HG03432 (cell line): ENCODE results near the gene GSTT2B.
"Not testable (repeated sequence)": the region's sequence is repeated elsewhere in the genome, so short reads cannot be mapped to it uniquely, and the experiment has no call there.

Experiments
- ATAC-seq: cut with Tn5 transposase; IDR thresholded peaks from one replicate; pipeline ENCODE4 v1.9.1; 2021; ENCODE audit warnings: mild to moderate bottlenecking, moderate library complexity; ENCODE audit not compliant: unreplicated experiment

Gene GSTT2B

GRCh38 chr22:23961084-23961771 lies at the start of gene GSTT2B:
TSS of gene GSTT2B (minus strand) at chr22:23961195. CDS start at chr22:23961131, 64 bp downstream.
- not testable (repeated sequence) for ATAC-seq

DNA sequence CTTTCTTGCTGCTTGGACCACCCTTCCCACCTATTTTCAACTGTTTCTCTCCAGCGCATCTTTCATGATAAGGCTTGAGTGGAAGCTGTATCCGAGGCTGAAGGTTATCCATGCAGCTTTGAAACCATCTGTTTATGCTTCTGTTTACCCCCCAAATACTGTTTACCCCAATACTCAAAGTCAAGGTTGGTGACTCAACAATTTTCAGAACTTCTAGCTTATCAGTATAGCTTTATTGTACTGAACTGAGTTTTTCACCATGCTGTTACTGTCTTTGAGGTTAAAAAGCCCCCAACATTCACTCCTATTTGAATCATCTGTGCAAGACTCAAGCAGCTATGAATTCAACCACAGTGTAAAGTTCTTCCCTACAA lies 49.0 kb upstream of the GSTT2B start:
- ATAC-seq: no peak

GRCh38 chr22:24009227-24010017 lies 48.4 kb upstream of the GSTT2B start:
- ATAC-seq: no peak

- no peak for ATAC-seq
These were observed 47.6 kb upstream of the GSTT2B start for GRCh38 chr22:24008381-24009226.

GRCh38 chr22:24008022-24008283 lies 47.0 kb upstream of the GSTT2B start:
- no peak for ATAC-seq

DNA sequence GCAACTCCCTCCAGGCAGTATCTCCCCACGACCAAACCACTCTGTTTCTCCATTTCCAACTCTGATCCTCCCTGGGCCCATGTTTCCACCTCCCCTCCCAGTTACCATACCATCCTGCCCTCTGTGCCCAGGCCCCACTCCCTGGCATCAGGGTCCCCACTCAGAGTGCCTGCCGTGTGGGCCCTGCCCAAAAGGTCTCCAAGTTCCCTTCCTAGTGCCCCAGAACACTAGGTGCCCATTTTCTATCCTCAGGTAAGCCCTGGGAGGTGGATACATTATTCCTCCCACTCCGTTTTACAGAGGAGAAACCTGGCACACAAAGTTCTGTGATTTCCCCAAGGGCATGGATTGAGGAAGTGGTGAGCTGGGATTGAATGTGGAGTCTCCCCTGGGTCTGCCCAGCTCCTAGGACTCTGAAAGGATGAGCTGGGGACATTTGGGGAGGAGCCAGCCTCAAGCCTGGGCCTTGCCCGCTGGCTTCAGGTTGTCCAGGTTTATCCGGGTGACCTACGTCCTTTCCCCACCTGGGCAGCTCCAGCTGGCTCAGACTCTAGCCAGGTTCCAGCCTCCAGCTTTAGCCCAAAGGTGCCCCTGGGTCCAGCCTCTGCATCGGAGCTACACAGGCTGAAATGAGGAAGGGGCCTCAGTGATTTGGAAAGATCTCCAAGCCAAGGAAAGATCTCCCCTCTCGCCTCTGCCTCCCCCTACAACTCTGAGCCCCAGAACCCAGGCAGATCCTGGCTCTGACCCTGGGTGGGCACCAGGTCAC lies 46.4 kb upstream of the GSTT2B start:
- ATAC-seq: no peak

DNA sequence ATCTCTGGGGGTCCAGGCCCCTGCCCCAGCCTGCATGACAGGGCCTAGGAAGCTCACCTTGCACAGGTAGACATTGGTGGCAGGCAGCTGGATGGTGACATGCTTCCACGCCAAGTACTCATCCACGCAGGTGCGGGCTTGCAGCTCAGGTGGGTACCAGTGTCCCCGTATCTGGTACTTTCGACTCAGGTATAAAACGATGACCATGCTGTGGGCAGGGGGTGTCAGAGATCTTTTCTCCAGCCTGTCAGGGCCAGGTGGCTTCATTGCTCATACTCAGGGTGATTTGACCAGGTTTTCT lies 45.9 kb upstream of the GSTT2B start:
- ATAC-seq: no peak

DNA sequence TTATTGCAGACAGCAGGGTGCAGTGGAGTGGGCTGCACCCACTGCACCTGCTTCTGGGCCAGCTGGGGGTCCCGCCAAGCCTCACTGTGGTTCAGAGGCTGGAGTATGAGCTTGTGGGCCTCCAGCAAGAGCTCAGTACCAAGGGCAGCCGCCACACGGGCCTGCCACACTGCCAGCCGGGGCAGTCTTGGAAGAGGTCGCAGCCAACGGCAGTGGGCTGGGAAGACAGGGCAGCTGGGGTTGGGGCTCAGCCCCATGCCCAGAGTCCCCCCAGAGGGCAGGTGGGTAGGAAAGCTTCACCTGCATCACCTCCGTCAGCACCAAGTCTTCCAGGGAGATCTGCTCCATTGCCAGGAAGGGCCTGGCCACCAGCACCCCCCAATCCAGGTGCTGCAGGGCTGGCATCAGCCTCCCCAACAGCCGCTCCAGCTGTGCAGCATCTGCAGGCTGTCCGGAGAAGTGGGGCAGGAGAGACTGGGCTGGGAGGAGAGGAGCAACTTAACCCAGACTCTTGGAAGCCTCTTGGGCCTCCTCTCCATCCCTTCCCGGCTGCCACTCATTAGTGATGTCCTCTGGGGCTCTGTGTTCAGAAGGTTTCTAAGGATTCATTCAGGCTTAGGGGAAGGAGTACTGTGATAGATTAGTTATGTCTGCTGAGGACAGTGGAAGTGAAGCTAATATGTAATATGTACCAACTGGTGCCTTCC lies 45.4 kb upstream of the GSTT2B start:
- ATAC-seq: no peak

GRCh38 chr22:24005201-24005600 lies 44.2 kb upstream of the GSTT2B start, which contains the start of gene GSTT4:
TSS of gene GSTT4 (minus strand) at chr22:24005453. CDS start at chr22:24005356, 97 bp downstream.
- ATAC-seq: no peak

DNA sequence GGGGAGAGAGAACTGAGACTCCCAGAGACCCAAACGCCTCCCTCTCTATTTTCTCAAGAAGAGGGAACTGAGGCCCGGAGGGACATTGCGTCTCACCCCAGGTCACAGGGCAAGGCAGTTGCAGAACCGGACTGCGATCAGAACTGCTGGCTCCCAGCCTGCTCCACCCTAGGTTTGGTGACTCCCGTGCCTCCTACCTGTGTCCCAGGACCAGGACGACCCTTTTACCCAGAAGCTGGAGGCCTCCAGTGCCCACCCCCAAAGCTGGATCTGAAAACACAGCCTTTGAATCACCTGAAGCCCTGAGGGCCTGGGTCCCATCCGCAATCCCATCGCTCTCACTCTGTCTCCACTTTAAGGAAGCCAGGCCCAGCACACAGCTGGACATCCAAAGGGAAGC lies 42.9 kb upstream of the GSTT2B start:
- ATAC-seq: no peak

DNA sequence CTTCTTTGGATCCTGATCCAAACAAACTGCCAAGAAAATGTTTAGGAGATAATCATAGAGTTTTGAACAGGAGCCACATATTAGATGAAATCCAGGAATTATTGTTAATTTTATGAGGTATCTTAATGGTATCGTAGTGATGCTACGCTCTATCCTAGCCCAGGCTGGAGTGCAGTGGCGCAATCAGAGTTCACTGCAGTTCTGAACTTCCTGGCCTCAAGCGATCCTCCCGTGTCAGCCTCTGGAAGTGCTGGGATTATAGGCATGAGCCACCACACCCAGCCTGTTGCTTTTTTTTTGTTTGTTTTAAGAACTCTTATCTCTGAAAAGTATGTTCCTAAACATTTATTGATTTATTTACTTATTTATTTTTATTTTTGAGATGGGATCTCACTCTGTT lies 41.9 kb upstream of the GSTT2B start:
- no peak for ATAC-seq

DNA sequence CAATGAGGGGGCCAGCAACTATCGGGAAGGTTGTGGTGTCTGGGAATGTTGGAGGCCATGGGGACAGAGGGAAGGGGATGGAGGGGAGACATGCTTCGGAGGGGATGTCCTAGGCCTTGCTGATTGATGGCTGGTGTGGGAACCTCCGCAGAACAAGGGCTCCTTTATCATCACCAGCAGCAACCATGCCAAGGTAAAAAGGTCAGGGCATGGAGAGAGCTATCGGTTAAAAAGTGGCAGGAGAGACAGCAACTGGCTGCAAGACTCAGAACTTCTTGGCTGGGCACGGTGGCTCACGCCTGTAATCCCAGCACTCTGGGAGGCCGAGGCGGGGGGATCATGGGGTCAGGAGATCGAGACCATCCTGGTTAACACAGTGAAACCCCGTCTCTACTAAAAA lies 41.3 kb upstream of the GSTT2B start:
- ATAC-seq: no peak

DNA sequence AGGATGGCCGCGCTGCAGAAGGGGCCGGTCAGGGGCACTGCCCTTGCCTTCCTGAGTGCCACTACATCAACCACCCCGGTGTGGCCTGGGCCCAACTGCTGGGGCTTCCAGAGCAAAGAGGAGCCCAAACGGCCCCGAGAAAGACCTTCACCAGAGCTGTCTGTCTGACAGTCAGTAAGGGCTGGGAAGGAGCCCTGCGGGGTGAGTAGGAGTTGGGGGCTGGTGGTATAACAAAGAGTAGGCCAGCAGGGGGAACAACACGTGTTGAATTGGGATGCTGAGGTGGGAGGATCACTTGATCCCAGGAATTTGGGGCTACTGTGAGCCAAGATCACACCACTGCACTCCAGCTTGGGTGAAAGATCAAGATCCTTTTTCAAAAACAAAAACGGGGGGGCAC lies 40.3 kb upstream of the GSTT2B start:
- no peak for ATAC-seq

GRCh38 chr22:23999779-24000178 lies 38.8 kb upstream of the GSTT2B start:
- not testable (repeated sequence) for ATAC-seq

DNA sequence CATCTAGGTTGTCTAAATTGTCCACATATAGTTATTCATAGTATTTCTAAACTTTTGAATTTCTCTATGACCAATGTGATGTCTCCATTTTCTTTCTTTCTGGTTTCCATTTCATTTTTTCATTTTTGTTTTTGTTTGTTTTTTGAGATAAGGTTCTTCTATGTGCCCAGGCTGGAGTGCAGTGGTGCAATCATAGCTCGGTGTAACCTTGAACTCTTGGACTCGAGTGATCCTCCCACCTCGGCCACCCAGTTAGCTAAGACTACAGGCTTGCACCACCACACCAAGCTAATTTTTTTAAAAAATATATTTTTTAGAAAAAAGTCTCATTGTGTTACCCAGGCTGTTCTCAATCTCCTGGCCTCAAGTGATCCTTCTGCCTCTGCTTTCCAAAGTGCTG lies 36.1 kb upstream of the GSTT2B start:
- no peak for ATAC-seq

DNA sequence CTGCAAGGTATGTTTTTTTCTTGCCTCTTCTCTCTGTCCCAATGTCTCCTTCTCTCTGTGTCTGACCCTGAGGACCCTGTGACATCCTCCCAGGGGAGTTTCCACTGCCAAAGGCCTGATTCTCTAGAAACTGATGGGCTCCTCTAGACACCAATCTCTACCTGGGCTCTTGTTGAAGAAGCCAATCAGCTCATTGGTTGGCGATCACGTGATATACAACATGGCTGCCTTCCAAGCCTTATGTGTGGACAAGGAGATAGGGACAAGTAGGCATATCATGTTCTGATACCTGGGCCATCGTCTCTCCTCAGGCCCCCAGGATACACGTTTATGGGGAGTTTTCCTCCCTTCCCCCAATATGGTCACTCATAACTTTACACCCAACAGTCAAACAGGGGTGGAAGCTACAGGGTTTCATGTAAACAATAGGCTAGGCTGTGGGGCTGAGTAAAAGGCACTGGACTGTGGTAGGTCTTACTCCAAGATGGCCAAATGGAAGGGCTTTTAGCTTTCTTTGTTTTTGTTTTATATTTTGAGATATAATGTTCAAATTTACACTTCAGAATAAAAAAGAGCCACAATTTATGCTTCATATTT lies 32.7 kb upstream of the GSTT2B start:
- ATAC-seq: not testable (repeated sequence)

DNA sequence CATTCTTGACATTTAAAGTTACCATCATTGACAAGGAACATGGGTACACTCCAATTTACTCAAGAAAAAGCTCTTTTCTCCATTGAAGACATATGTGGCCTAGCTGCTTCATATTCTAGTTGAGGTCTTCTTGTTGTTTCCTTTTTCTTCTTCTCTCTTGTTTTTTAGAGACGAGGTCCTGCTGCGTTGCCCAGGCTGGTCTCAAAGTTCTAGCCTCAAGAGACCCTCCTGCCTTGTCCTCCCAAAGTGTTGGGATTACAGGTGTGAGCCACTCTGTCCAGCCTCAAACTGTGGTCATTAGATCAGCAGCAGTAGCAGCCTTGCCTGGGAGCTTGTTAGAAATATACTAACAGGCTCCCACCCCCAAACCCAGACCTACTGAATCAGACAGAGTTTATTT lies 32.1 kb upstream of the GSTT2B start:
- not testable (repeated sequence) for ATAC-seq

DNA sequence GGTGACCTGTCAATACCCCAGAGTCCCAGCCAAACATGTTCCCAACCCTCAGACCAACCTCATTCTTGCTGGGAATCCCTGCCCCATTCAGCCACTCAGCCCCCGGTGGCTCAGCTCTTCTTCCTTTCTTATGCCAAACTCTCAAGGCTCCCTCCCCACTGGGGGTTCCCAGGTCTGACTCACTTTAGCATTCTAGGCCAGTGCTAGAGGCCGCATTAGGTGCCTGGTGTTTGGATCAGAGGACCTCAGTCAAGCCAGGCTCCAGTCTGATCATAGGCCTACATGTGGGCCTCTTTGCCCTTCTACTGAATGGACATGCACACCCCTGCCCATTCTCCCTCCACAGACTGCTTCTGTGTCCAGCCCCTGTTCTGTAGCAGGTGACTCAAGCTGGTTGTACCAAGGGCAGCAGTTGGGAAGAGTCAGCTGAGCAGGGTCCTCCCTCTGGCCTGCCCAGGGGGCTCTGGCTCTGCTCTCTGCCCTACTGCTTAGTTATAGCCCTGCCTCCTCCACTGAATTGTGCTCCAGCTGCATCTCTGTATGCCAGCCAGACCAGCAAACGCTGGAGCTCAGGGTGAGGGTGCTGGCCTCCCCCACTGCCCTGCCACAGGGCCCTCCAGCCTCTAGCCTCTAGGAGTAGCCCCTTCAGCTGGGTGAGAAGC lies 28.7 kb upstream of the GSTT2B start:
- not testable (repeated sequence) for ATAC-seq

DNA sequence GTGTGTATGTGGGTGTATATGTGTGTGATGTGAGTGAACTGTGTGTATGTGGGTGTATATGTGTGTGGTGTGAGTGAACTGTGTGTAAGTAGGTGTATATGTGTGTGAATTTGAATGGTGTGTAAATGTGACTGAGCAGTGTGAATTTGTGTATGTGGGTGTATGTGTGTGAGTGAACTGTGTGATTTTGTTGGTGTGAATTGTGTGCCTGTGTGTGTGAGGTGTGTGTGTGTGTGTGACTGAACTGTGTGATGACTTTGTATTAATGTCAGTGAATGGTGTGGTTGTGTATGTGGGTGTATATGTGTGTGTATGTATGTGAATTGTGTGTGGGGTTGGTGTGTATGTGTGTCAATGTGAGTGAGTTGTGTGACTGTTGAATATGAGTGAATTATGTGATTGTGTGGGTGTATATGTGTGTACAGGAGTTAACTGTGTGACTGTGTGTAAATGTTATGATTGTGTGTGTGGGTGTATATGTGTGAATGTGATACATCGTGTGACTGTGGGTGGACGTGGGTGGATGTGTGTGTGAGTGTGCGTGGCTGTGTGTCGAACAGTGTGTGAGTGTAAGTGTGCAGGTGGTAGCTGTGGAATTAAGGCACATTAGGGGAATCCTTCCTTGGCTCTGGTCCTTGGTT lies 25.7 kb upstream of the GSTT2B start:
- not testable (repeated sequence) for ATAC-seq
